A673 (cell line): ENCODE data around the gene SF3B1. TPM values are rescaled to one million over a fixed set of nuclear protein-coding genes. Genes with fewer than 3 reads are reported as not detected.

Experiments used
- BruUV-seq: library from RNA; stranded (reverse); fragments of 400-500 nt; replicated peaks from 2 replicates; lab custom pipeline; 2021; lab: Mats Ljungman, UMichigan
- CTCF ChIA-PET: fragments of 300-600 bp; sonication (Branson Sonifier 250); formaldehyde crosslinking; loops from one replicate; lab custom pipeline; 2022; ENCODE audit warnings: antibody characterized with exemption; lab: Charles Lee
- POLR2A ChIA-PET: fragments of 300-600 bp; sonication (Branson Sonifier 250); formaldehyde crosslinking; loops from one replicate; lab custom pipeline; 2022; ENCODE audit warnings: antibody characterized with exemption; ENCODE audit not compliant: low non-redundant PET; lab: Charles Lee
- DNase-seq: peaks from one replicate; pipeline ENCODE4 v3.0.0-alpha.2; 2015; ENCODE audit warnings: low spot score
- H3K27ac ChIP-seq: fragments of 200-600 bp; sonication (generic); 2 replicates; pipeline ENCODE4 v1.5.1; 2016; ENCODE audit warnings: mixed run types, low read depth, mild to moderate bottlenecking, mixed read lengths, antibody characterized with exemption, low read length; ENCODE audit not compliant: poor library complexity, severe bottlenecking
- H3K27me3 ChIP-seq: fragments of 200-600 bp; sonication (generic); replicated peaks from 2 replicates; pipeline ENCODE4 v1.6.1; 2017; ENCODE audit warnings: mixed run types, low read depth, mild to moderate bottlenecking, mixed read lengths, antibody characterized with exemption, low read length; ENCODE audit not compliant: insufficient read depth, poor library complexity
- H3K36me3 ChIP-seq: fragments of 200-600 bp; sonication (generic); 2 replicates; pipeline ENCODE4 v1.6.1; 2016; ENCODE audit warnings: mixed run types, mild to moderate bottlenecking, mixed read lengths, antibody characterized with exemption, low read length; ENCODE audit not compliant: insufficient read depth, poor library complexity, severe bottlenecking
- H3K4me1 ChIP-seq: fragments of 200-600 bp; sonication (generic); 2 replicates; pipeline ENCODE4 v1.6.1; 2017; ENCODE audit warnings: mixed run types, mild to moderate bottlenecking, mixed read lengths, antibody characterized with exemption, low read length; ENCODE audit not compliant: insufficient read depth, poor library complexity, severe bottlenecking
- H3K4me3 ChIP-seq: fragments of 200-600 bp; sonication (generic); 2 replicates; pipeline ENCODE4 v1.5.1; 2016; ENCODE audit warnings: low read depth, mixed run types, mild to moderate bottlenecking, mixed read lengths, low read length; ENCODE audit not compliant: poor library complexity, severe bottlenecking
- H3K9me3 ChIP-seq: fragments of 200-600 bp; sonication (generic); 2 replicates; pipeline ENCODE4 v1.6.1; 2016; ENCODE audit warnings: mixed run types, low read depth, mild to moderate bottlenecking, mixed read lengths, antibody characterized with exemption, low read length; ENCODE audit not compliant: poor library complexity, severe bottlenecking
- CTCF ChIP-seq: fragments of 300-800, 200-600 bp; sonication (generic); conservative IDR thresholded peaks from 2 replicates; pipeline ENCODE4 v1.5.1; 2017; ENCODE audit warnings: low read depth, mild to moderate bottlenecking, antibody characterized with exemption, low read length, moderate library complexity, mixed read lengths
- EZH2 ChIP-seq: fragments of 200-600 bp; sonication (generic); IDR thresholded peaks from 2 replicates; pipeline ENCODE4 v1.6.1; 2017; ENCODE audit warnings: borderline replicate concordance, low read depth, mild to moderate bottlenecking, mixed read lengths, antibody characterized with exemption, low read length; ENCODE audit not compliant: poor library complexity, severe bottlenecking
- intact Hi-C: fragments of 100-400 bp; cut with micrococcal nuclease; formaldehyde crosslinking; loops from one replicate; pipeline ENCODE4 v1.10.0; 2022; ENCODE audit not compliant: unreplicated experiment
- total RNA-seq: library from RNA; stranded (reverse); gene quantifications from 2 replicates; pipeline ENCODE4 v1.2.3, GENCODE V29; 2021

Gene SF3B1
- total RNA-seq, 1 experiment from 2014 or later, result 287 TPM

GRCh38 chr2:197431858-197432257, 3.0 kb downstream of the SF3B1 start:
- Histone ChIP-seq H3K4me1 (peaks cover 28% of the 10 kb centered on the region), H3K9me3 (no peaks in the 10 kb centered on the region), H3K4me3 (no peak overlapping the region), H3K27ac (no peak overlapping the region), H3K36me3 (peaks cover 8% of the 10 kb centered on the region), H3K27me3 (no peaks in the 10 kb centered on the region)
- CTCF ChIA-PET, result no interaction called here
- BruUV-seq, result no TSS peak
- intact Hi-C loops, result no loop called here
- DNase-seq, result no peak
- POLR2A ChIA-PET, result no interaction called here
- TF ChIP-seq EZH2 (no peak), CTCF (no peak)

- BruUV-seq, result no TSS peak
Measured at GRCh38 chr2:197427986-197428385, 6.8 kb downstream of the SF3B1 start.

GRCh38 chr2:197426723-197427603, 7.9 kb downstream of the SF3B1 start:
- peaks cover 26% of the 10 kb centered on the region for H3K36me3 ChIP-seq
- POLR2A ChIA-PET, result no interaction called here
- H3K9me3 ChIP-seq, result no peaks in the 10 kb centered on the region
- BruUV-seq, result no TSS peak
- no peak overlapping the region for H3K27ac ChIP-seq
- no peak overlapping the region for H3K4me3 ChIP-seq
- DNase-seq, result no peak
- H3K27me3 ChIP-seq, result no peaks in the 10 kb centered on the region
- peaks cover 12% of the 10 kb centered on the region for H3K4me1 ChIP-seq
- TF ChIP-seq CTCF (no peak), EZH2 (no peak)
- intact Hi-C loops, result loop anchor here (10.0 kb wide), 1 partner anchor 348 kb away; no protein-coding TSS in a partner anchor
- CTCF ChIA-PET, result no interaction called here

More at GRCh38 chr2:197427986-197428385, 6.8 kb downstream of the SF3B1 start:
- ChIA-PET POLR2A (no interaction called here), CTCF (no interaction called here)
- peaks cover 17% of the 10 kb centered on the region for H3K36me3 ChIP-seq
- H3K9me3 ChIP-seq, result no peaks in the 10 kb centered on the region
- DNase-seq, result no peak
- intact Hi-C loops, result loop anchor here (10.0 kb wide), 1 partner anchor 347 kb away; no protein-coding TSS in a partner anchor
- TF ChIP-seq EZH2 (no peak), CTCF (no peak)
- H3K27ac ChIP-seq, result no peak overlapping the region
- H3K27me3 ChIP-seq, result no peaks in the 10 kb centered on the region
- peaks cover 18% of the 10 kb centered on the region for H3K4me1 ChIP-seq
- H3K4me3 ChIP-seq, result no peak overlapping the region
